Measurements from ENCODE around the gene ZNF784.
A peak's percentile ranks its signal among the peaks of the same experiment; 100 is the strongest.

Gene ZNF784

GRCh38 chr19:55624109-55625003, at the start of gene ZNF784:
TSS of gene ZNF784 (minus strand) at chr19:55624566. CDS start at chr19:55624561, 5 bp downstream.
- DNase-seq = peak; percentile 92

GRCh38 chr19:55673889-55674288, 49.5 kb upstream of the ZNF784 start:
- DNase-seq = no peak

GRCh38 chr19:55673465-55673864, 49.1 kb upstream of the ZNF784 start:
- DNase-seq = no peak

- no peak for DNase-seq
Measured at GRCh38 chr19:55672418-55672817, 48.1 kb upstream of the ZNF784 start.

- no peak for DNase-seq
Measured at GRCh38 chr19:55671054-55671378, 46.6 kb upstream of the ZNF784 start.

GRCh38 chr19:55670280-55671053, 46.1 kb upstream of the ZNF784 start:
- DNase-seq = no peak

- DNase-seq = no peak
Measured at GRCh38 chr19:55669418-55670279, 45.3 kb upstream of the ZNF784 start.

GRCh38 chr19:55668603-55669348, 44.4 kb upstream of the ZNF784 start:
- no peak for DNase-seq

- no peak for DNase-seq
Measured at GRCh38 chr19:55667958-55668357, 43.6 kb upstream of the ZNF784 start.

GRCh38 chr19:55667511-55667910, 43.1 kb upstream of the ZNF784 start:
- DNase-seq = no peak

- no peak for DNase-seq
Measured at GRCh38 chr19:55667006-55667381, 42.6 kb upstream of the ZNF784 start.

- DNase-seq = no peak
Measured at GRCh38 chr19:55666343-55667005, 42.1 kb upstream of the ZNF784 start.

GRCh38 chr19:55663846-55664536, 39.6 kb upstream of the ZNF784 start:
- no peak for DNase-seq

- no peak for DNase-seq
Measured at GRCh38 chr19:55661826-55662225, 37.5 kb upstream of the ZNF784 start.

GRCh38 chr19:55660991-55661390, 36.6 kb upstream of the ZNF784 start:
- no peak for DNase-seq

- DNase-seq = no peak
Measured at GRCh38 chr19:55660404-55660803, 36.0 kb upstream of the ZNF784 start.

- DNase-seq = no peak
Measured at GRCh38 chr19:55659822-55660221, 35.5 kb upstream of the ZNF784 start.

GRCh38 chr19:55658846-55659459, 34.6 kb upstream of the ZNF784 start:
- no peak for DNase-seq

GRCh38 chr19:55656988-55657747, 32.8 kb upstream of the ZNF784 start:
- no peak for DNase-seq

- no peak for DNase-seq
Measured at GRCh38 chr19:55656552-55656951, 32.2 kb upstream of the ZNF784 start.
